Measurements from ENCODE around the gene EEIG1.

EEIG1 gene

DNA sequence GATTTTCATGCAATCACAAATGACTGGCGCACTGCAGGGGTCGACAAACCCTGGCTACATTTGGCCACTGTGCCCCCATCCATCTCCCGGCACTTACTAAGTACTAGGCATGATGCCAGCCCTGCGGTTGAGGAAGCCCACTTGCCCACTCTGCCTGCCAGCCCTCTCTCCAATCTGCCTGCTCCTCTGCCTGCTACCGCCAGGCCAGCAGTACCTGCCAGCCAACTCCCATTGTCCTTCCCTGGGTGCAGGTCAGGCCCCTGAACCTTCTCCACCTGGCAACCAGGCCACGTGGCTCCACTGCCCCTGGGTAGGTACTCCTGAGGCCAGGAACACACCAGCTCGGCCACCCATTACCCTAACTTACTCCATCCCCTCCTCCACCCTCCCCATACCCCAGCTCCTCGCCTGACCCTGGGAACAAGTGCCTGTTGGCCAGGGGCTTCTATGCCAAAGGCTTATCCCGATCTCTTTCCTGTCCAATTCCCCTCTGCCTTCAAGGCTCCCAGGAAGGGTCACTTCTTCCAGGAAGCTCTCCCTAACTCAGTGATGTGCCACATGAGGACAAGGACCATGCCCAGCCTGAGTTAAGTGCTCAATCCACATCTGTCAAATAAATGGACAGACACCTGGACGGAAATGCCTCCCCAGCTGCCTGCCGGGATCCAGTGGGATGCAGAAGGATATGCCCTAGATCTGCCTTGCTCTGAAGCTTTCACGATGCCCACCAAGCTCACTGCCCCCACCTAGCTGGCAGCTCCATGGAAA is 6.6 kb downstream of the EEIG1 start:
- DNase-seq = no peak

- no peak for DNase-seq
Measured at GRCh38 chr9:127973169-127974000, 7.4 kb downstream of the EEIG1 start.

- DNase-seq = no peak
Measured at GRCh38 chr9:127972236-127972871, 8.4 kb downstream of the EEIG1 start.

GRCh38 chr9:127971357-127972235 is 9.2 kb downstream of the EEIG1 start:
- no peak for DNase-seq

DNA sequence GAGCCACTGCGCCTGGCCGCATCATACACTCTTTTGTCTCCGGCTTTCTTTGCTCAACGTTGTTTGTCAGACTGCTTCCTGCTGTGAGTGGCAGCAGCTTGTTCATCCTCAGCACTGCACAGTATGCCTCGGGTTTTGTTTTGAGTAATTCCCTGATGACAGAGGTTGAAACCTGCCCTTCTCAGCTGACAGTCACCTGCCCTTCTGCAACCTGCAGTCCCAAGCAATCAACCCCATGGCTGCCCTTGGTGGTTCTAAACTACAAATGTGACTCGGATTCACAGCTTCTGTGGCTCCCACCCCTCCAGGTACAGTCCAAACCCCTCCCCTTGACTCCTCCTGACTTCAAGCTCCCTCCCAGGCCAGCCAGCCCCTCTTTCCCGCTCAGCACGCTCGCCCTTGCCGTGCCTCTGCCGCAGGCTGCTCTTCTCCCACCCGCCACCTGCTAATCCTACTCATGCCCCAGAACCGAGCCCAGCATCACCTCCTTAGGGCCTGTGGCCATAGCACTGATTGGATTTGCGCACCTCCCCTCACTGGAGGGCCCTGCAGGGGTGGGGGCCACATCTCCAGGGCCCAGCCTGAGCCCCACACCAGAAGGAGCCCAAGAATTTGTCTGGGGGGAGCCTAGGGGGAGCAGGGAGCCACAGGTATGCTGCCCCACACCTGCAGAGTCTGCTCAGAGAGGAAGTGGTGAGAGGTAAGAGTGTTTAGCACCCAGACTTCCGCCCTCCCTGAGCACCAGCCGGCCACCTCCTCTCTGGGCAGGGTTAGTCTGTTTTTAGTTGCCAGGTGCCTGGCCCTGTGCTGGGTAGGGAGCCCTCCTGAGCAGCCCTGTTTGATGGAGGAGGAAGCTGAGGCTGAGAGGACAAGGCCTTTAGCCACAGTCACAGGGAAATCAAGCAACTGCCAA is 10.1 kb downstream of the EEIG1 start:
- DNase-seq = no peak

DNA sequence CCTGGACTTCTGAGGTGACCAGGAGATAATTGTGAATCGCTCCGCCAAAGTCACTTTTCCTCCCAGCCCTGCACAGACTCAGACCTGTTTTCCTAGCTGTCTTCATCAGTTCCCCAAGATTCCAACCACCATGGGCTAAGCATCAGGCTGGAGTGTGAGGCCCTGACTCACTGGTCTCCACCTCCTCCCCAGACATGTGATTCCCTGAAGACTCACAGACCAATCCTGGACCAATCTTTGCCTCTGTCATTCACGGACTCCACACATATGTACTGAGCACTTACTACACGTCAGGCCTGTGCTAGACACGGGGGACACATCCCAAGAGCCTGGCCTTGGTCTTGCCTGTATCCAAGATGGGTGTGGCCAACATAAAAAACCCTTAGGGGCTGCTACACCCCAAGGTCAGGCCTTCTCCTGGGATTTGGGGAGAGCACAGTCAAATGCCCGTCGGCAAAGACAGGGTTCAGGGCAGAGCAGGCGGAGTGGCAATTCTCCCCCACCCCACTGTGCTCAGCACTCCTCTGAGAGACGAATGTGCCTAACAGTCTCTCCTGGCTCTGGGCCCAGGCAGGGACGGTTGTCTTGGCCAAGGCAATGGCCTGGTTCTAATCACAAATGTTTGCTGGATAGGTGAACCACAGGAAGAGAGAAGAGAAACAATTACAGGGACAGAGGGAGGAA is 11.9 kb downstream of the EEIG1 start:
- peak; percentile 96 for DNase-seq

- DNase-seq = peak; percentile 83
Measured at GRCh38 chr9:127968042-127968441, 12.7 kb downstream of the EEIG1 start.

DNA sequence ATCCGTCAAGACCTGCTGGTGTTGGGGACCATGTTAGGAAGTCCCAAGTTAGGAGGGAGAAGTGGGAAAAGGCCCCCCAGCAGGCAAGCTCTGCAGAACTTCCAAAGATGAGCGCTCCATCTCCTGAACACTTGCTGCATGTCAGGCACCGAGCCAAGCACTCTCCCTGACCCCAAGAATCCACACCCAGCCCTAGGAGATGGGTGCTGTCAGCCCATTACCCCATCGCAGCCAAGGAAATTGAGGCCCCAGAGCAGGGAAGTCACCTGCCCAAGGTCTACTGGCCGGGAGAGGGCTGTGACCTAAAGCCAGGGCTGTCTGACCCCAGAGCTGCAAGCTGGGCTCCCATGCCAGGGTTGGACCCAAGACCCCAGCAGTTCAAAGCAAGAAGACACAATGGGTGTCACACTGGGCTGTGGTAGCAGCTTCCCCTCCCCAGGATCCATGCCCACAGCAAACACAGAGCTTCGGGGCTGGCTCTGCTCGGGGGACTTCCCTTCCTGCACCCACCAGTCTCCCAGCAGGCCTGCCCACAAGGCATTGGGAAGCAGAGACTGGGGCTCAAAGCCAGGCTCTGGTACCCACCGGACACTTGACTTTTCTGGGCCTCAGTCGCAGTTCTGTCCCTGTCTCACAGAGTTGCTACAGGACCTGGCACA is 13.5 kb downstream of the EEIG1 start:
- no peak for DNase-seq

- DNase-seq = no peak
Measured at GRCh38 chr9:127966416-127967150, 14.2 kb downstream of the EEIG1 start.

- DNase-seq = no peak
Measured at GRCh38 chr9:127965953-127966352, 14.8 kb downstream of the EEIG1 start.

DNA sequence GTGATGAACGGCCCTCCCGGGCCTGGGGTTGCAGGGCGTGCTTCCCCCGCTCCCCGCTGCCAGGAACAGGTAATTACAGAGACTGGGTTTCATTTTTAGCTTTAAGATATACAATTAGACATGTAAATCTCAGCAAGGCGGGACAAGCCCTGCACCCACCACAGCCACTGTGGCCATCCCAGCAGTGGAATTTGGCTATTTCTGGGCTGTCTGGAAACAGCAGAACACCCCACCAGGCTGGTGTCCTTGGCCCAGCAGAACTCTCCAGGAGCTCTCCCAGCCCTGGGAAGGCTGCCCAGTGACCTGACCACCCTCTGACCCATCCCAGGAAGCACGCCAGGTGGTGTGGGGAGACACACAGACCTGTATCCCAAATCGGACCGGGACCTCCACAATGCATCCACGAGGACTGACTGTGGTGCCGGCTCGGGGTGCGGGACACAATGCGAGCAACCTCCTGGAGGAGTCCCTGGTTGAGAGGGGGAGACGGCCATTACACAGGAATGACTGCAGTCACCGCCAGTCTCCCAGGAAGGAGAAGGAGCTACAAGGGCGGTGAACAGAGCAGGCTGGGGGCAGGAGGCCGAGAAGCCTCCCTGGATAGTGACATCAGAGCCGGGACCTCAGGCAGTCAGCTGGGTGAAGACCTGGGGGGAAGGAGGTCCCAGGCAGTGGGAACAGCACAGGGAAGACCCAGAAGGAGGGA is 17.3 kb downstream of the EEIG1 start:
- no peak for DNase-seq

DNA sequence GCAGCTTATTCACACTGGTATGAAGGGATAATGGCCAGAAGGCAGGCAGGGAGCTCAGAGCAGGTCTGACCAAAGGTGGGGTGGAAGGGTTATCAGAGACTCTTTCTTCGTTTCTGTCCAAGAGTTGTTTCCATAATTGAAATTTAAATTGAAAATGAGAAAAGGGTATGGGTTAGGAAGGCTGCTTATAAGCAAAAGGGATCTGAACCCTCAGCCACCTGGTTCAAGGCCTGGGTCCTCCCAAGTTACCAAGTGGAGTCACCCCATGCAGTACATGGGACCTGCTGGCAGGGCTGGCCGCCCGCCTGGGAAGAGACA is 17.8 kb downstream of the EEIG1 start:
- DNase-seq = no peak

GRCh38 chr9:127962278-127962677 is 18.5 kb downstream of the EEIG1 start:
- DNase-seq = no peak

DNA sequence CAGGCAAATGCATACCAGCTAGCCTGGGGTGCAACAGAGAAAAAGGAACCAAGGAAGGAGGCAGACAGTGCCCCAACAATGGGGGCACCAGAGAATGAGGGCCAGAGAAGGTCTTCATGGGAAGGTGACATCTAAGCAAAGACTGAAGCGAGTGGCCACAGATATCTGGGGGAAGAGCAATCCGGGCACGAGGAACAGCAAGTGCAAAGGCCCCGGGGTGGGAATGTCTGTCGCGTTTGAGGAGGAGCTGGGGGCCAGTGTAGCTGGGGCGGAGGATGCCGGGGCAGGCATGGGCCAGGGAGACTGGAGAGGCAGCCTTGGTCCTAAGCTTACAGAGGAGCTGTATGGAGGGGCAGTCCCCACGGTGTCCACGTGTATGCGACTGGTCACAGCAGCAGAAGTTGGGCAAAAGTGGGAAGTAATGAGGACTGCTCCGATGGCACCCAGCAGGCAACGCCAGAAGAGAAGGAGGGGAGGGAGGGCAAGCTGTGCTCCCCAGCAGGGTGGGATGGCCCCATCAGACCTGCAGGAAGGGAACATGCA is 19.1 kb downstream of the EEIG1 start:
- no peak for DNase-seq

- no peak for DNase-seq
Measured at GRCh38 chr9:127961155-127961490, 19.7 kb downstream of the EEIG1 start.

- DNase-seq = no peak
Measured at GRCh38 chr9:127960410-127961154, 20.2 kb downstream of the EEIG1 start.

GRCh38 chr9:127959841-127960409 is 20.9 kb downstream of the EEIG1 start:
- DNase-seq = no peak

GRCh38 chr9:127959398-127959797 is 21.4 kb downstream of the EEIG1 start:
- DNase-seq = no peak
